Amniotic epithelial cell (primary cell): ENCODE data around the gene MED16.

Experiments used
- DNase-seq: peaks from one replicate; pipeline ENCODE4 v3.0.0-alpha.2; 2010; ENCODE audit warnings: low read depth

Gene MED16

GRCh38 chr19:928471-929202 lies 35.6 kb upstream of the MED16 start:
- DNase-seq: peak; percentile 70

GRCh38 chr19:927780-928401 lies 34.9 kb upstream of the MED16 start:
- DNase-seq: no peak

- DNase-seq: no peak
Measured at GRCh38 chr19:927351-927779, 34.4 kb upstream of the MED16 start.

- peak; percentile 65 for DNase-seq
Measured at GRCh38 chr19:926589-927350, 33.8 kb upstream of the MED16 start.

- DNase-seq: no peak
Measured at GRCh38 chr19:926323-926588, 33.3 kb upstream of the MED16 start.

- peak; percentile 86 for DNase-seq
Measured at GRCh38 chr19:925526-926322, 32.7 kb upstream of the MED16 start, which contains the start of gene ARID3A. Gene ARID3A (plus strand): TSS chr19:926035. CDS start chr19:929529, 3,494 bp downstream.

- DNase-seq: no peak
Measured at GRCh38 chr19:925087-925525, 32.1 kb upstream of the MED16 start.

GRCh38 chr19:924553-925086 lies 31.6 kb upstream of the MED16 start:
- DNase-seq: no peak

- peak; percentile 30 for DNase-seq
Measured at GRCh38 chr19:920051-920864, 27.3 kb upstream of the MED16 start.

GRCh38 chr19:919199-920050 lies 26.4 kb upstream of the MED16 start:
- no peak for DNase-seq

GRCh38 chr19:918481-919198 lies 25.7 kb upstream of the MED16 start:
- DNase-seq: no peak

GRCh38 chr19:918152-918437 lies 25.1 kb upstream of the MED16 start:
- no peak for DNase-seq

- DNase-seq: no peak
Measured at GRCh38 chr19:917323-918151, 24.6 kb upstream of the MED16 start, which contains the start of gene KISS1R. Gene KISS1R (plus strand): TSS chr19:917333. CDS start chr19:917503, 170 bp downstream.

GRCh38 chr19:916645-917322 lies 23.8 kb upstream of the MED16 start:
- no peak for DNase-seq

- peak; percentile 38 for DNase-seq
Measured at GRCh38 chr19:913080-913748, 20.2 kb upstream of the MED16 start, which contains the start of gene R3HDM4. Gene R3HDM4 (minus strand): TSS chr19:913219. CDS start chr19:913157, 62 bp downstream.

- peak; percentile 33 for DNase-seq
Measured at GRCh38 chr19:912181-913079, 19.4 kb upstream of the MED16 start.
